A673 (cell line): ENCODE data around the gene NFIC. TPM values are rescaled to one million over a fixed set of nuclear protein-coding genes. Genes with fewer than 3 reads are reported as not detected.

Source experiments
- BruUV-seq: library from RNA; stranded (reverse); fragments of 400-500 nt; replicated peaks from 2 replicates; lab custom pipeline; 2021; lab: Mats Ljungman, UMichigan
- CTCF ChIA-PET: fragments of 300-600 bp; sonication (Branson Sonifier 250); formaldehyde crosslinking; loops from one replicate; lab custom pipeline; 2022; ENCODE audit warnings: antibody characterized with exemption; lab: Charles Lee
- POLR2A ChIA-PET: fragments of 300-600 bp; sonication (Branson Sonifier 250); formaldehyde crosslinking; loops from one replicate; lab custom pipeline; 2022; ENCODE audit warnings: antibody characterized with exemption; ENCODE audit not compliant: low non-redundant PET; lab: Charles Lee
- DNase-seq: peaks from one replicate; pipeline ENCODE4 v3.0.0-alpha.2; 2015; ENCODE audit warnings: low spot score
- H3K27ac ChIP-seq: fragments of 200-600 bp; sonication (generic); 2 replicates; pipeline ENCODE4 v1.5.1; 2016; ENCODE audit warnings: mixed run types, low read depth, mild to moderate bottlenecking, mixed read lengths, antibody characterized with exemption, low read length; ENCODE audit not compliant: poor library complexity, severe bottlenecking
- H3K27me3 ChIP-seq: fragments of 200-600 bp; sonication (generic); replicated peaks from 2 replicates; pipeline ENCODE4 v1.6.1; 2017; ENCODE audit warnings: mixed run types, low read depth, mild to moderate bottlenecking, mixed read lengths, antibody characterized with exemption, low read length; ENCODE audit not compliant: insufficient read depth, poor library complexity
- H3K36me3 ChIP-seq: fragments of 200-600 bp; sonication (generic); 2 replicates; pipeline ENCODE4 v1.6.1; 2016; ENCODE audit warnings: mixed run types, mild to moderate bottlenecking, mixed read lengths, antibody characterized with exemption, low read length; ENCODE audit not compliant: insufficient read depth, poor library complexity, severe bottlenecking
- H3K4me1 ChIP-seq: fragments of 200-600 bp; sonication (generic); 2 replicates; pipeline ENCODE4 v1.6.1; 2017; ENCODE audit warnings: mixed run types, mild to moderate bottlenecking, mixed read lengths, antibody characterized with exemption, low read length; ENCODE audit not compliant: insufficient read depth, poor library complexity, severe bottlenecking
- H3K4me3 ChIP-seq: fragments of 200-600 bp; sonication (generic); 2 replicates; pipeline ENCODE4 v1.5.1; 2016; ENCODE audit warnings: low read depth, mixed run types, mild to moderate bottlenecking, mixed read lengths, low read length; ENCODE audit not compliant: poor library complexity, severe bottlenecking
- H3K9me3 ChIP-seq: fragments of 200-600 bp; sonication (generic); 2 replicates; pipeline ENCODE4 v1.6.1; 2016; ENCODE audit warnings: mixed run types, low read depth, mild to moderate bottlenecking, mixed read lengths, antibody characterized with exemption, low read length; ENCODE audit not compliant: poor library complexity, severe bottlenecking
- EZH2 ChIP-seq: fragments of 200-600 bp; sonication (generic); IDR thresholded peaks from 2 replicates; pipeline ENCODE4 v1.6.1; 2017; ENCODE audit warnings: borderline replicate concordance, low read depth, mild to moderate bottlenecking, mixed read lengths, antibody characterized with exemption, low read length; ENCODE audit not compliant: poor library complexity, severe bottlenecking
- intact Hi-C: fragments of 100-400 bp; cut with micrococcal nuclease; formaldehyde crosslinking; loops from one replicate; pipeline ENCODE4 v1.10.0; 2022; ENCODE audit not compliant: unreplicated experiment
- total RNA-seq: library from RNA; stranded (reverse); gene quantifications from 2 replicates; pipeline ENCODE4 v1.2.3, GENCODE V29; 2021
- TF ChIP-seq, protein P1 (sequence below): fragments of 300-800, 200-600 bp; sonication (generic); conservative IDR thresholded peaks from 2 replicates; pipeline ENCODE4 v1.5.1; 2017; ENCODE audit warnings: low read depth, mild to moderate bottlenecking, antibody characterized with exemption, low read length, moderate library complexity, mixed read lengths

The NFIC gene
- total RNA-seq, 1 experiment from 2014 or later: 112 TPM

GRCh38 chr19:3365093-3365835, 1.1 kb upstream of the NFIC start:
- Histone ChIP-seq H3K36me3 (no peaks in the 10 kb centered on the region), H3K4me1 (peaks cover 51% of the 10 kb centered on the region), H3K9me3 (no peaks in the 10 kb centered on the region), H3K27me3 (no peaks in the 10 kb centered on the region), H3K27ac (peak overlapping the region; percentile 96), H3K4me3 (peak overlapping the region; percentile 78)
- no peak for TF ChIP-seq EZH2
- TF ChIP-seq, protein P1, sequence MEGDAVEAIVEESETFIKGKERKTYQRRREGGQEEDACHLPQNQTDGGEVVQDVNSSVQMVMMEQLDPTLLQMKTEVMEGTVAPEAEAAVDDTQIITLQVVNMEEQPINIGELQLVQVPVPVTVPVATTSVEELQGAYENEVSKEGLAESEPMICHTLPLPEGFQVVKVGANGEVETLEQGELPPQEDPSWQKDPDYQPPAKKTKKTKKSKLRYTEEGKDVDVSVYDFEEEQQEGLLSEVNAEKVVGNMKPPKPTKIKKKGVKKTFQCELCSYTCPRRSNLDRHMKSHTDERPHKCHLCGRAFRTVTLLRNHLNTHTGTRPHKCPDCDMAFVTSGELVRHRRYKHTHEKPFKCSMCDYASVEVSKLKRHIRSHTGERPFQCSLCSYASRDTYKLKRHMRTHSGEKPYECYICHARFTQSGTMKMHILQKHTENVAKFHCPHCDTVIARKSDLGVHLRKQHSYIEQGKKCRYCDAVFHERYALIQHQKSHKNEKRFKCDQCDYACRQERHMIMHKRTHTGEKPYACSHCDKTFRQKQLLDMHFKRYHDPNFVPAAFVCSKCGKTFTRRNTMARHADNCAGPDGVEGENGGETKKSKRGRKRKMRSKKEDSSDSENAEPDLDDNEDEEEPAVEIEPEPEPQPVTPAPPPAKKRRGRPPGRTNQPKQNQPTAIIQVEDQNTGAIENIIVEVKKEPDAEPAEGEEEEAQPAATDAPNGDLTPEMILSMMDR: no peak
- no TSS peak for BruUV-seq
- intact Hi-C loops: loop anchor here (5.0 kb wide), 1 partner anchor 62 kb away; no protein-coding TSS in a partner anchor
- ChIA-PET POLR2A (interaction anchor here (0.6 kb wide), 1 partner anchor 33 kb away, joined by 8 read pairs; no protein-coding TSS in a partner anchor), CTCF (no interaction called here)
- no peak for DNase-seq

DNA sequence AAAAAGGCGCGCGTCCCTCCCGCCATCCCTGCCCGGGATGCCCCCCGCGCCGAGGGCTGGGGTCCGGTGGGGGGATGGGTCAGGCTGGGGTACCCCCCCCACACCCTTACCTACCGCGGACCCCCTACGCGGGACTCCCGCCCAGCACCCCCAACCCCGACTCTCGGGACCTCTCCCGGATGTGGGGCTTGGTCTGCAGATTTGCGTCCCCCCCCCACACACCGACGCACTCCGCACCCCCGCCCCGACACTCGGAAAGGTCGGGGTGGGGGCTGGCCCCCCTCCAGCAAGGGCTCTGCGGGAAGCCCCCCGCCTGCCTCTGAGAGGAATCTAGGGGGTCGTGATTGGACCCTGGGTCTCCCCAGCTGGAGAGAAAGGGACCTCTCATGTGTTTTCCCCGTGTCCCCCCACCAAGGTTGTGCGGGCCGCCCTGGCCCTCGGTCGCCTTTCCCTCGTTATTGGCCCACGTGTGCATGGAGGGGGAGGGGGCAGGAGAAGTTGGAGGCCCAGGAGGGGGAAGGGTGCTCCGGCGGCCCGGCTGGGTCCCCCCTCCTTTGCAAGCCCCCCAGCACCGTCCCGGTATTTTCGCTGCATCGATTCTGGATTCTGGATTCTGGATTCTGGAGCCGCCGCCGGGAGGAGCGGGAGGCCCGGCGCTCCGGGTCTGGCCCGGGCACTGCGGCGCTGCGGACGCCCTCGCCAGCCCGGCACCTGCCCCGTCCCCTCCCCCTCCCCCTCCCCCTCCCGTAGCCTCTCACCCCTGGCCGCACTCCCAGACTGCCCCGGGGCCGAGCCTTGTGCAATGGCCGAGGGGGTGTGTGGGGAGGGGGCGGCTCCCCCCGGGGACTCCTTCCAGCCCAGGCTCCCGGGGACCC, 607 bp downstream of the NFIC start:
- peak; percentile 74 for DNase-seq
- no peaks in the 10 kb centered on the region for H3K27me3 ChIP-seq

More for the DNA sequence above, 607 bp downstream of the NFIC start:
- Histone ChIP-seq H3K27ac (peak overlapping the region; percentile 96), H3K9me3 (no peaks in the 10 kb centered on the region), H3K36me3 (peaks cover 4% of the 10 kb centered on the region), H3K4me1 (peaks cover 46% of the 10 kb centered on the region), H3K4me3 (peak overlapping the region; percentile 78)
- POLR2A ChIA-PET: no interaction called here
- no TSS peak for BruUV-seq
- no peak for TF ChIP-seq EZH2
- TF ChIP-seq, protein P1: no peak
- intact Hi-C loops: loop anchor here (5.0 kb wide), 1 partner anchor 60 kb away; no protein-coding TSS in a partner anchor
- CTCF ChIA-PET: interaction anchor here (0.6 kb wide), 1 partner anchor 241 kb away, joined by 5 read pairs; no protein-coding TSS in a partner anchor
